Thyroid gland (tissue), 4 donors: ENCODE measurements around the gene TELO2. TPM values are rescaled to one million over a fixed set of nuclear protein-coding genes. Genes with fewer than 3 reads are reported as not detected.

Source experiments
- DNase-seq, 2 donors: peaks; one replicate each; pipeline ENCODE4 v3.0.0-alpha.2; 2019
- H3K27ac ChIP-seq, 3 donors: fragments of 200-600 bp; sonication (generic); 1 replicate in 2 of 3; 2 replicates in 1 of 3; pipeline ENCODE4 v1.5.1; 2016 to 2019; ENCODE audit warnings: mild to moderate bottlenecking in 1 of 3, moderate library complexity in 1 of 3
- H3K27me3 ChIP-seq: fragments of 200-600 bp; sonication (generic); one replicate; pipeline ENCODE4 v1.5.1; 2019
- H3K36me3 ChIP-seq, 2 donors: fragments of 200-600 bp; sonication (generic); one replicate each; pipeline ENCODE4 v1.5.1; 2016 to 2019
- H3K4me1 ChIP-seq, 2 donors: fragments of 200-600 bp; sonication (generic); one replicate each; pipeline ENCODE4 v1.5.1; 2017 to 2019
- H3K4me3 ChIP-seq, 3 donors: fragments of 200-600 bp; sonication (generic); replicated peaks in 1 of 3; 1 replicate in 2 of 3; 2 replicates in 1 of 3; pipeline ENCODE4 v1.5.1; 2016; ENCODE audit warnings: mild to moderate bottlenecking in 1 of 3
- H3K9me3 ChIP-seq: fragments of 200-600 bp; sonication (generic); one replicate; pipeline ENCODE4 v1.5.1; 2017
- POLR2A ChIP-seq, 2 donors: fragments of 450-650 bp; IDR thresholded peaks; one replicate each; pipeline ENCODE4 v1.6.1; 2017; ENCODE audit warnings: antibody characterized with exemption in 2 of 2, mild to moderate bottlenecking in 2 of 2, moderate library complexity in 1 of 2
- WGBS, 2 donors: methylation state at CpG; one replicate each; pipeline ENCODE4 v1.1.5; 2017; 5-methylcytosine and 5-hydroxymethylcytosine counted together
- intact Hi-C: fragments of 100-400 bp; cut with DNase I; formaldehyde crosslinking; loops from one replicate; pipeline ENCODE4 v1.15.1; 2023
- total RNA-seq, 4 donors: library from RNA; depleted of rRNA; stranded (reverse); fragments of >200 nt; gene quantifications; one replicate each; pipeline ENCODE4 v1.2.3, GENCODE V29; 2016
- TF ChIP-seq, protein P1 (sequence below), 6 experiments: fragments of 200-600 bp in 3 of 6; fragments of 450-650 bp in 3 of 6; sonication (generic) in 3 of 6; IDR thresholded peaks; one replicate each; pipeline ENCODE4 v1.5.1; 2016 to 2019; ENCODE audit warnings: antibody characterized with exemption in 6 of 6, mild to moderate bottlenecking in 2 of 6, inconsistent platforms in 1 of 6, moderate library complexity in 1 of 6

TELO2 gene
- total RNA-seq, 4 donors from 2014 or later: 12.5 to 19.4 (median 12.8) TPM

DNA sequence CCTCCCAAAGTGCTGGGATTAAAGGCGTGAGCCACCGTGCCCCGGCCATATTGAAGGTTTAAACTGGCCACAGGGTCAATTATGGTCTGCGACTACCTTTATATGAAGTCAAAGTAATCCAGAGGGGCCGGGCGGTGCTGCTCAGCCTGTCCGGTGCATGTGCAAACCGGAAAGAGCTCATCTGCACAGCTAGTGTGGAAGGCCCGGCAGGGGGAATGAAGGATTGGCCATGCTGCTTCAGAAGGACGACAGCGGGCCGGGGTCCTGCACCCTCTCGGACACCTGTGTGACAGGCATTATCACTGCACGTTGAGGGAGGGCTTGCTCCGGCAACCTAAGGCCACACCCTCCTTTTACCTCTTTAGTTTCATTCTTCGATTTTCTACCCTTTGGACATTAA is 63.9 kb downstream of the TELO2 start:
- Histone ChIP-seq H3K4me3 (no peak overlapping the region), H3K27me3 (no peaks in the 10 kb centered on the region), H3K27ac (no peak overlapping the region), H3K9me3 (no peaks in the 10 kb centered on the region), H3K4me1 (no peaks in the 10 kb centered on the region), H3K36me3 (peaks cover 66 to 86% of the 10 kb centered on the region in 2 donors)
- WGBS, 2 donors: 91 to 92% methylated on average over 16 of the region's 16 CpGs
- no peak for TF ChIP-seq POLR2A (IDR thresholded peaks at IDR 0.05)
- TF ChIP-seq, protein P1, sequence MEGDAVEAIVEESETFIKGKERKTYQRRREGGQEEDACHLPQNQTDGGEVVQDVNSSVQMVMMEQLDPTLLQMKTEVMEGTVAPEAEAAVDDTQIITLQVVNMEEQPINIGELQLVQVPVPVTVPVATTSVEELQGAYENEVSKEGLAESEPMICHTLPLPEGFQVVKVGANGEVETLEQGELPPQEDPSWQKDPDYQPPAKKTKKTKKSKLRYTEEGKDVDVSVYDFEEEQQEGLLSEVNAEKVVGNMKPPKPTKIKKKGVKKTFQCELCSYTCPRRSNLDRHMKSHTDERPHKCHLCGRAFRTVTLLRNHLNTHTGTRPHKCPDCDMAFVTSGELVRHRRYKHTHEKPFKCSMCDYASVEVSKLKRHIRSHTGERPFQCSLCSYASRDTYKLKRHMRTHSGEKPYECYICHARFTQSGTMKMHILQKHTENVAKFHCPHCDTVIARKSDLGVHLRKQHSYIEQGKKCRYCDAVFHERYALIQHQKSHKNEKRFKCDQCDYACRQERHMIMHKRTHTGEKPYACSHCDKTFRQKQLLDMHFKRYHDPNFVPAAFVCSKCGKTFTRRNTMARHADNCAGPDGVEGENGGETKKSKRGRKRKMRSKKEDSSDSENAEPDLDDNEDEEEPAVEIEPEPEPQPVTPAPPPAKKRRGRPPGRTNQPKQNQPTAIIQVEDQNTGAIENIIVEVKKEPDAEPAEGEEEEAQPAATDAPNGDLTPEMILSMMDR (IDR thresholded peaks at IDR 0.05): no peak
- intact Hi-C loops: no loop called here
- DNase-seq: no peak

DNA sequence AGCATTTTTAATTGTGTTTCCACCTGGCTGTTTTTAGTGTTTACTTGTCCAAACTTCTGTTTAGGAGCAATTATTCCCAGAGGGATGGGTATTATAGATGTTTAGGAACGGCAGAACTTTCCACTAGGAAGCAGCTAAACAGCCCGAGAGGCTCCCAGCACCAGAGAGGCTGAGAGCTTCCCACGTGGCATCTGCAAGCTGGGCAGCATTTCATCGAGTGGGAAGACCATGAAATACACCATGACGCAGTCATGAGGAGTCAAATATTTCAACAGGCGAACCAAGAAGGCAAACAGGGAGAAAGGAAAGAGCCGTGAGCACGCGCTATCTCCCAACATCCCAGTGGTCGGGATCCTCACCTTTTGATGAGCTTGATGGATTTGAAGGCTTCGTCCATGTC is 64.4 kb downstream of the TELO2 start:
- no peak for DNase-seq
- H3K4me1 ChIP-seq: no peaks in the 10 kb centered on the region
- peaks cover 69 to 84% of the 10 kb centered on the region in 2 donors for H3K36me3 ChIP-seq
- WGBS, 2 donors: 88 to 93% methylated on average over 11 of the region's 11 CpGs
- intact Hi-C loops: no loop called here
- TF ChIP-seq POLR2A (IDR thresholded peaks at IDR 0.05): no peak
- TF ChIP-seq, protein P1 (IDR thresholded peaks at IDR 0.05): no peak
- no peak overlapping the region for H3K4me3 ChIP-seq
- no peaks in the 10 kb centered on the region for H3K27me3 ChIP-seq
- H3K27ac ChIP-seq: no peak overlapping the region
- no peaks in the 10 kb centered on the region for H3K9me3 ChIP-seq

DNA sequence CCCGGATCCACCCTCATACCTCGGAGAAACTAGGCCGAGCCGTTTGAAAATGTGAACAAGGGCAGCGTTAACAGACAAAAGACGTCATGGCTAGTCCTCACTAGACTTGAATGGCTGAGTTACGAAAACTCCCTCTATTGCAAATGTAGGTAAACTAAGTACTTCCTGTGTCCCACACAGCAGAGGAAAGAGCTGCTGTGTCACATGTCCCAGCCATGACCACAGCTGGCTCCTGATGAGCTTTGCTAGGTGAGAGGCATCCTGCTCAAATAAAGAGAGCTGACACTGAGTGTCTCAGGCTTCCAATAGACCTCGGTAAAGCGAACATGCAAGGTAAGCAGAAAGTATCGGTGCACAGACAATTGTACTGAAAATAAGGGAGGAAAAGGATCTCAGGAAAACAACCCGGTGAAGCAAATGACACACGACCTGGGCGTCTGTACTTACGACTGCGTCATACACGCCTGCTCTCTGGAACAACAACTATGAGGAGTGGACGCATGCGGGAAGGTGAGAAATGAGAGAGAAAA is 66.4 kb downstream of the TELO2 start:
- intact Hi-C loops: no loop called here
- Histone ChIP-seq H3K4me1 (no peaks in the 10 kb centered on the region), H3K4me3 (no peak overlapping the region), H3K27ac (peak overlapping the region in 1 of 3 donors; percentile 3), H3K9me3 (no peaks in the 10 kb centered on the region), H3K27me3 (no peaks in the 10 kb centered on the region), H3K36me3 (peaks cover 65 to 77% of the 10 kb centered on the region in 2 donors)
- 80% methylated on average over 18 of the region's 18 CpGs for WGBS, 2 donors
- TF ChIP-seq POLR2A (IDR thresholded peaks at IDR 0.05): no peak
- TF ChIP-seq, protein P1 (IDR thresholded peaks at IDR 0.05): no peak
- no peak for DNase-seq

Other genes starting within 250 kb of the TELO2 start
- gene TPSD1, start 237.3 kb upstream of the TELO2 start, total RNA-seq: under 1 TPM in 1 of 4 donors, not detected in 3; 0.33 TPM
- gene UBE2I, start 183.7 kb upstream of the TELO2 start, total RNA-seq: 100 to 1,000 TPM in 1 of 4 donors, 10 to 100 TPM in 3; 43.4 to 107 (median 79.6) TPM
- gene BAIAP3, start 159.7 kb upstream of the TELO2 start, total RNA-seq: 1 to 10 TPM in 2 of 4 donors, under 1 TPM in 2; 0.45 to 3.0 (median 1.6) TPM
- gene TSR3, start 141.5 kb upstream of the TELO2 start, total RNA-seq: 100 to 1,000 TPM in 2 of 4 donors, 10 to 100 TPM in 2; 84.1 to 107 (median 96.7) TPM
- gene GNPTG, start 141.4 kb upstream of the TELO2 start, total RNA-seq: 100 to 1,000 TPM in 1 of 4 donors, 10 to 100 TPM in 3; 53.6 to 121 (median 70.0) TPM
- gene UNKL, start 78.7 kb upstream of the TELO2 start, total RNA-seq: 10 to 100 TPM; 26.2 to 46.9 (median 31.3) TPM
- gene UQCC4, start 72.6 kb upstream of the TELO2 start, total RNA-seq: 10 to 100 TPM; 16.9 to 19.8 (median 18.2) TPM
- 1 to 10 TPM in 2 of 4 donors, under 1 TPM in 1, not detected in 1; 0.67 to 1.7 (median 1.6) TPM for gene PERCC1, start 62.3 kb upstream of the TELO2 start, total RNA-seq
- 1 to 10 TPM in 2 of 4 donors, under 1 TPM in 2; 0.27 to 1.6 (median 0.99) TPM for gene CCDC154, start 48.8 kb upstream of the TELO2 start, total RNA-seq
- gene CLCN7, start 18.3 kb upstream of the TELO2 start, total RNA-seq: 100 to 1,000 TPM in 2 of 4 donors, 10 to 100 TPM in 2; 50.3 to 144 (median 89.9) TPM
- gene PTX4, start 4.4 kb upstream of the TELO2 start, total RNA-seq: not detected
- gene TMEM204, start 40.3 kb downstream of the TELO2 start, total RNA-seq: 10 to 100 TPM; 38.5 to 85.3 (median 66.0) TPM
- gene IFT140, start 118.7 kb downstream of the TELO2 start, total RNA-seq: 10 to 100 TPM; 53.9 to 89.9 (median 79.8) TPM
- gene CRAMP1, start 119.0 kb downstream of the TELO2 start, total RNA-seq: 10 to 100 TPM; 11.0 to 20.8 (median 15.6) TPM
- gene JPT2, start 184.9 kb downstream of the TELO2 start, total RNA-seq: 10 to 100 TPM; 30.8 to 50.3 (median 44.9) TPM
- gene MAPK8IP3, start 212.8 kb downstream of the TELO2 start, total RNA-seq: 100 to 1,000 TPM in 1 of 4 donors, 10 to 100 TPM in 3; 45.7 to 137 (median 60.4) TPM